Activated CD4-positive, alpha-beta T cell treated with anti-CD3 and anti-CD28 coated beads for 4 hours (primary cell): Measurements from ENCODE around the gene FZR1.
"Not testable (repeated sequence)": the region's sequence is repeated elsewhere in the genome, so short reads cannot be mapped to it uniquely, and the experiment has no call there.

Experiments
- DNase-seq, 2 donors: peaks; one replicate each; pipeline ENCODE4 v3.0.0-alpha.2; 2020

FZR1 gene

GRCh38 chr19:3497757-3498520, 8.2 kb upstream of the FZR1 start:
- DNase-seq, result no peak

- DNase-seq, result no peak
These were observed 6.2 kb upstream of the FZR1 start for GRCh38 chr19:3499738-3500428.

GRCh38 chr19:3500429-3501101, 5.5 kb upstream of the FZR1 start, which contains the start of gene DOHH:
Gene DOHH (minus strand): TSS chr19:3500674. CDS start chr19:3496814, 3,860 bp downstream.
- peak; percentile 94 to 96 for DNase-seq

GRCh38 chr19:3501780-3502179, 4.3 kb upstream of the FZR1 start:
- DNase-seq, result no peak

GRCh38 chr19:3503036-3503572, 3.0 kb upstream of the FZR1 start:
- no peak for DNase-seq

- no peak for DNase-seq
These were observed 1.4 kb upstream of the FZR1 start for GRCh38 chr19:3504735-3505134.

- peak; percentile 18 to 33 for DNase-seq
These were observed 551 bp downstream of the FZR1 start for GRCh38 chr19:3506384-3507340.

GRCh38 chr19:3507371-3508120, 1.4 kb downstream of the FZR1 start:
- peak; percentile 47 to 59 for DNase-seq

- not testable (repeated sequence) for DNase-seq
These were observed 2.1 kb downstream of the FZR1 start for GRCh38 chr19:3508121-3508661.

- no peak for DNase-seq
These were observed 2.8 kb downstream of the FZR1 start for GRCh38 chr19:3508771-3509535.

GRCh38 chr19:3509566-3509989, 3.5 kb downstream of the FZR1 start:
- DNase-seq, result peak; percentile 19 to 24

- DNase-seq, result no peak
These were observed 4.6 kb downstream of the FZR1 start for GRCh38 chr19:3510727-3511126.

- DNase-seq, result no peak
These were observed 5.6 kb downstream of the FZR1 start for GRCh38 chr19:3511506-3512251.

- DNase-seq, result no peak
These were observed 6.6 kb downstream of the FZR1 start for GRCh38 chr19:3512562-3513228.

- DNase-seq, result no peak
These were observed 7.4 kb downstream of the FZR1 start for GRCh38 chr19:3513229-3514140.

GRCh38 chr19:3514930-3515329, 8.8 kb downstream of the FZR1 start:
- DNase-seq, result no peak

GRCh38 chr19:3515891-3516422, 9.8 kb downstream of the FZR1 start:
- no peak for DNase-seq
